Tibial nerve (tissue), 3 donors: ENCODE results near the gene LTBP1.

ENCODE experiments used
- CTCF ChIP-seq, 5 experiments: fragments of 200-600 bp in 3 of 5; fragments of 450-650 bp in 2 of 5; sonication (generic) in 3 of 5; IDR thresholded peaks; one replicate each; pipeline ENCODE4 v1.5.1; 2016 to 2019; ENCODE audit warnings: antibody characterized with exemption in 5 of 5, mild to moderate bottlenecking in 3 of 5, moderate library complexity in 2 of 5
- POLR2A ChIP-seq, 2 donors: fragments of 450-650 bp; IDR thresholded peaks; one replicate each; pipeline ENCODE4 v1.6.1; 2017; ENCODE audit warnings: antibody characterized with exemption in 2 of 2, mild to moderate bottlenecking in 2 of 2, moderate library complexity in 2 of 2

GRCh38 chr2:33213244-33213643 is 266.5 kb downstream of the LTBP1 start:
- no peak for TF ChIP-seq POLR2A (IDR thresholded peaks at IDR 0.05)
- no peak for TF ChIP-seq CTCF (IDR thresholded peaks at IDR 0.05)
